ENCODE results near the gene BRI3BP. TPM values are rescaled to one million over a fixed set of nuclear protein-coding genes. Genes with fewer than 3 reads are reported as not detected.
A peak's percentile ranks its signal among the peaks of the same experiment; 100 is the strongest.
"Not testable (repeated sequence)": the region's sequence is repeated elsewhere in the genome, so short reads cannot be mapped to it uniquely, and the experiment has no call there.

The BRI3BP gene
- total RNA-seq, 6 experiments from 2014 or later = 6.5 to 9.3 (median 7.5) TPM

- H3K36me3 Mint-ChIP-seq (ENCODE audit: low read depth) = no peaks in the 10 kb centered on the region
- DNase-seq = no peak
- no peak overlapping the region for H3K4me3 Mint-ChIP-seq
- TF ChIP-seq CTCF (IDR thresholded peaks at IDR 0.05) = no peak
- peaks cover 12% of the 10 kb centered on the region for H3K4me1 Mint-ChIP-seq (ENCODE audit: low read depth)
- no peak overlapping the region for H3K27ac Mint-ChIP-seq
- H3K9me3 Mint-ChIP-seq = no peaks in the 10 kb centered on the region
- peaks cover 18% of the 10 kb centered on the region for H3K27me3 Mint-ChIP-seq (ENCODE audit: insufficient read depth)
These were observed 64.3 kb downstream of the BRI3BP start for GRCh38 chr12:125057708-125058107.

DNA sequence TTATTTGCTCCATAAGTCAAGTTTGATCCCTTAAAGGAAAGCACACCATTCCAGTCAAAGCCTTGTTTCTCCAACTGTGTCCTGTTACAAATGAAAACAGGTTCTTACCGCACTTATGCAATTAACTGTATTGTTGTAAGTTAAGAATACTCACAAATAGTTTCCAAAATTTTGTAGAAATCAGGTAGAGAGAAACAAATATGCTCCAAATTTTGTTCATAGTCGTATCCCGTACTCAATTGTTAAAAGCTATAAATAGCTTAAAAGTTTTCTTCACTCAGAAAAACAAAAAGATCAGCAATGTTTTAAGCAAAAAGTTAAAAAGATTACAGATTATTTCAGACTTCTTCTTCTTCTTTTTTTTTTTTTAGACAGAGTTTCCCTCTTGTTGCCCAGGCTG, 67.8 kb downstream of the BRI3BP start:
- Mint-ChIP-seq H3K27ac (no peak overlapping the region), H3K27me3 (ENCODE audit: insufficient read depth) (peaks cover 15% of the 10 kb centered on the region)
- no peak for DNase-seq

GRCh38 chr12:125063522-125063921, 70.1 kb downstream of the BRI3BP start:
- H3K4me1 Mint-ChIP-seq (ENCODE audit: low read depth) = peaks cover 18% of the 10 kb centered on the region
- not testable (repeated sequence) for DNase-seq; H3K27ac Mint-ChIP-seq; H3K9me3 Mint-ChIP-seq; H3K27me3 Mint-ChIP-seq (ENCODE audit: insufficient read depth); H3K36me3 Mint-ChIP-seq (ENCODE audit: low read depth); H3K4me3 Mint-ChIP-seq

More for the DNA sequence above, 67.8 kb downstream of the BRI3BP start:
- Mint-ChIP-seq H3K9me3 (no peaks in the 10 kb centered on the region), H3K4me1 (ENCODE audit: low read depth) (peaks cover 14% of the 10 kb centered on the region), H3K36me3 (ENCODE audit: low read depth) (no peaks in the 10 kb centered on the region), H3K4me3 (no peak overlapping the region)
- no peak for TF ChIP-seq CTCF (IDR thresholded peaks at IDR 0.05)

- H3K4me1 Mint-ChIP-seq (ENCODE audit: low read depth) = peaks cover 18% of the 10 kb centered on the region
- no peak overlapping the region for H3K27ac Mint-ChIP-seq
- TF ChIP-seq CTCF (IDR thresholded peaks at IDR 0.05) = no peak
- peak overlapping the region; percentile 91 for H3K4me3 Mint-ChIP-seq
- no peaks in the 10 kb centered on the region for H3K36me3 Mint-ChIP-seq (ENCODE audit: low read depth)
- H3K27me3 Mint-ChIP-seq (ENCODE audit: insufficient read depth) = peaks cover 3% of the 10 kb centered on the region
- no peak for DNase-seq
- no peaks in the 10 kb centered on the region for H3K9me3 Mint-ChIP-seq
These were observed 71.0 kb downstream of the BRI3BP start for GRCh38 chr12:125064492-125064891.

DNA sequence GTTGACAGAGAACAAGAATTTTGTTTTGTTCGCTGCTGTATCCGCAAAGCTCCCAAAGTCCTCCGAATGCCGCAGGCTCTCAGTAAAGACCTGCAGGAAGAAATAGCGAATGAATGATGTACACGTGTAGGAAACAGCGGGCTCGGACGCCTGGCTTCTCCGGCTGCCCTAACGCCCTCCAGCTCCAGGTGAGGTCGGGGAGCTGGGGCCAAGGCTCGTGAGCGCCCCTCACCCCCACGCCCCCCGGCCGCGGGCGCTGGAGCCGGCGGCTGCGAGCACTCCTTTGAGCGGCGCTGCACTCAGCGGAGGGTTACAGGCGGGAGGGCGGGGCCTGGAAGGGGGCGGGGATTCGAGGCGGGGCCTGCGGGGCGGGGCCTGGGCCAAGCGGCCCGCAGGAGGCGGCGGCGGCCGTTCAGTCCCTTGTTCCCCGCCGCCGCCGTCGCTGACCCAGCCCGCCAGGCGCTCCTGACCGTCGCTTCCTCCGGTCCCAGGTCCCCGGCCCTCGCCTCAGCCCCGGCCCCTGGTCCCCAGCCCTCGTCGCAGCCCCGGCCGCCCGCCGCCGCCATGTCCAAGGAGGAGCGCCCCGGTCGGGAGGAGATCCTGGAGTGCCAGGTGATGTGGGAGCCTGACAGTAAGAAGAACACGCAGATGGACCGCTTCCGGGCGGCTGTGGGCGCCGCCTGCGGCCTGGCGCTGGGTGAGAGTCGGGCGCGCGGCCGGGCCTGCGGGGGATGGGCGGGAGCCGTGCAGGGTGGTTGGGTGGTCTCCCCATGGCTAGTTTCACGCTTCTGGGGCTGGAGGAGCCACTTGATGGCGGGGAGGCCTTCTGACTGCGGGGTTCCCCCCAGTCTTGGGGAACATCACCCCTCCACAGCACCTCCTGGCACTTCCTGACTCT, 71.8 kb downstream of the BRI3BP start, which contains the start of gene AACS:
TSS of gene AACS (plus strand) at position 415 of the 898 bp plus-strand sequence. CDS start at position 565, 150 bp downstream.
- DNase-seq = peak; percentile 59

More for the DNA sequence above, 71.8 kb downstream of the BRI3BP start, which contains the start of gene AACS:
- TF ChIP-seq CTCF (IDR thresholded peaks at IDR 0.05) = no peak; the same call in 1 of the 2 replicates
- Mint-ChIP-seq H3K36me3 (ENCODE audit: low read depth) (no peaks in the 10 kb centered on the region), H3K27me3 (ENCODE audit: insufficient read depth) (peaks cover 3% of the 10 kb centered on the region; the same call in 1 of the 2 replicates), H3K27ac (peak within 1 kb of the TSS; percentile 78), H3K4me3 (peak within 1 kb of the TSS; percentile 91), H3K9me3 (no peaks in the 10 kb centered on the region), H3K4me1 (ENCODE audit: low read depth) (peaks cover 18% of the 10 kb centered on the region)

Measured in HFFc6 (cell line).